Left lung (tissue), 10 donors: ENCODE results near the gene ENAH. TPM values are rescaled to one million over a fixed set of nuclear protein-coding genes. Genes with fewer than 3 reads are reported as not detected.

Experiments used
- ATAC-seq: fragments of 200-7000 bp; cut with Tn5 transposase; one replicate; pipeline ENCODE4 v1.9.1; 2020; ENCODE audit warnings: moderate library complexity
- DNase-seq, 4 donors: peaks; one replicate each; pipeline ENCODE4 v3.0.0-alpha.2; 2013 to 2020
- H3K27ac ChIP-seq, 2 donors: fragments of 200-600 bp; sonication (generic) in 1 of 2; one replicate each; pipeline versions ENCODE4 v1.5.0 to v1.8.0; 2020 to 2021
- H3K27me3 ChIP-seq, 2 donors: fragments of 200-600 bp; sonication (generic) in 1 of 2; one replicate each; pipeline versions ENCODE4 v1.5.0 to v1.8.0; 2020 to 2021
- H3K36me3 ChIP-seq, 2 donors: fragments of 200-600 bp; sonication (generic) in 1 of 2; one replicate each; pipeline versions ENCODE4 v1.5.0 to v1.8.0; 2020 to 2021
- H3K4me1 ChIP-seq, 2 donors: fragments of 200-600 bp; one replicate each; pipeline ENCODE4 v1.8.0; 2021
- H3K4me3 ChIP-seq, 2 donors: fragments of 200-600 bp; sonication (generic) in 1 of 2; one replicate each; pipeline versions ENCODE4 v1.5.0 to v1.8.0; 2020 to 2021; ENCODE audit warnings: mild to moderate bottlenecking in 1 of 2
- H3K9me3 ChIP-seq, 2 donors: fragments of 200-600 bp; sonication (generic) in 1 of 2; one replicate each; pipeline versions ENCODE4 v1.5.0 to v1.8.0; 2020 to 2021
- CTCF ChIP-seq, 2 donors: fragments of 200-600 bp; sonication (generic) in 1 of 2; IDR thresholded peaks; one replicate each; pipeline versions ENCODE4 v1.5.0 to v1.8.0; 2021; ENCODE audit warnings: antibody characterized with exemption in 2 of 2
- intact Hi-C, 2 donors: fragments of 100-400 bp; cut with DNase I; formaldehyde crosslinking; loops; one replicate each; pipeline versions ENCODE4 v1.11.2 to v1.14.2; 2022
- polyA plus RNA-seq, 6 donors: library from polyadenylated mRNA; unstranded; fragments of 120-200 nt; gene quantifications; one replicate each; pipeline ENCODE4 v1.2.1, GENCODE V29; 2013; ENCODE audit not compliant: insufficient read length in 6 of 6
- total RNA-seq, 2 donors: library from RNA; stranded (reverse); fragmentation: NEBNext Ultra II Directional; extraction: Animal tissue kit (Norgen Biotek cat#: 25700); gene quantifications; one replicate each; pipeline ENCODE4 v1.2.1, GENCODE V29; 2021
- donor health status: DM: no; HTN: yes; CAD: no.
- donor health status: DM: no; HTN: no; CAD: no.

ENAH gene
- total and polyA plus RNA-seq, 8 donors: 106 to 255 (median 237) TPM

GRCh38 chr1:225612287-225612686, 40.6 kb downstream of the ENAH start:
- no peak overlapping the region for H3K4me3 ChIP-seq
- DNase-seq (peak in 2 of 4 donors; percentile 36 to 67), ATAC-seq (peak; percentile 20)
- H3K27ac ChIP-seq: peak overlapping the region; percentile 15 to 28
- no peaks in the 10 kb centered on the region for H3K36me3 ChIP-seq
- H3K4me1 ChIP-seq: peaks cover 4 to 9% of the 10 kb centered on the region in 2 donors
- intact Hi-C loops: no loop called here
- H3K27me3 ChIP-seq: no peaks in the 10 kb centered on the region
- H3K9me3 ChIP-seq: no peaks in the 10 kb centered on the region
- TF ChIP-seq CTCF (IDR thresholded peaks at IDR 0.05): no peak

- Histone ChIP-seq H3K36me3 (no peaks in the 10 kb centered on the region), H3K4me3 (no peak overlapping the region), H3K27ac (peak overlapping the region in 1 of 2 donors; percentile 15), H3K27me3 (no peaks in the 10 kb centered on the region), H3K4me1 (peaks cover 4 to 9% of the 10 kb centered on the region in 2 donors), H3K9me3 (no peaks in the 10 kb centered on the region)
- no peak for DNase-seq
- no peak for TF ChIP-seq CTCF (IDR thresholded peaks at IDR 0.05)
- intact Hi-C loops: no loop called here
- ATAC-seq: peak; percentile 57
These were observed 41.2 kb downstream of the ENAH start for GRCh38 chr1:225611537-225612223.

DNA sequence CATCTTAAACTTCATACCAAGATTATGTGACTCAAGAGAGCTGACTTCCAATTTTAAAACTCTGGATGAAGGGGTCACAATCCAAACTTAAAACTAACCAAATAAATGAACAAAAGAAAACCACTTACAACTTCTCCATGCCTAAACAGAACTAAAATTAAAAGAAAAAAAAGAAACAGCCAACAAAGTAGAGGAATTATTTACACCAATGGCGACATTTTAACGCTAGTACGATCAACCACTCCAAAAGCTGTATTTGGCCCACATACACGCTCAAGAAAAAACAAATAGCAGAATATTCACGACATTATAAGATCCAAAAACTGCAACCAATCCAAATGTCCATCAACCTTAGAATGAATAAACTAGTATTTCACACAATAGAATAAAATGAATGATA, 42.4 kb downstream of the ENAH start:
- intact Hi-C loops: no loop called here
- no peaks in the 10 kb centered on the region for H3K27me3 ChIP-seq
- peaks cover 4 to 9% of the 10 kb centered on the region in 2 donors for H3K4me1 ChIP-seq
- TF ChIP-seq CTCF (IDR thresholded peaks at IDR 0.05): no peak
- no peaks in the 10 kb centered on the region for H3K9me3 ChIP-seq
- H3K4me3 ChIP-seq: no peak overlapping the region
- H3K36me3 ChIP-seq: no peaks in the 10 kb centered on the region
- no peak overlapping the region for H3K27ac ChIP-seq
- DNase-seq (no peak), ATAC-seq (no peak)

DNA sequence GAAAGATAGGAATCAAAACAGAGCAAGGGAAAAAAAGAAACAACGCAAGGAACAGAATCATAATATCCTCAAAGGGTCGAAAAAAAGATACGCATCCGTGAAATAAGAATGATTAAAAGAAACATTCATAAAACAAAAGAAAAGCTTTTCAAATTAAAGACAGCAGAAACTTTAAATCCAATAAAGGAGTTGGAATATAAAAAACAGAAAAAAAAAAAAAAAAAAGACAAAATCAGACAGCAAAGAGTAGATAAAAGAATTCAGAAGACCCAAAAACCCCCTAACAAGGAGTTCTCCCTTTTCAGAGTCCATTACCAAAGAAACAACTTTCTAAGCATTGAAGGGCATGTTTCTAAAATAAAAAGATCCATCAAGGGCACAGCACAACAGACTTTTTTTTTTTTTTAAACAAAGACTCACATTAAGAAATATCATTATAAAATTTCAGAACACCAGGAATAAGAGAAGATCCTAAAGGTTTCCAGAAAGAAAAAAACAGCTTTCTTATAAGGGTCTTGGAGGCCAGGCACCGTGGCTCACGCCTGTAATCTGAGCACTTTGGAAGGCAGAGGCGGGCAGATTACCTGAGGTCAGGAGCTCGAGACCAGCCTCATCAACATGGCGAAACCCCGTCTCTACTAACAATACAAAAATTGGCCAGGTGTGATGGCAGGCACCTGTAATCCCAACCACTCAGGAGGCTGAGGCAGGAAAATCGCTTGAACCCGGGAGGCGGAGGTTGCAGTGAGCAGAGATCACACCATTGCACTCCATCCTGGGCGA, 44.7 kb downstream of the ENAH start:
- no peak overlapping the region for H3K4me3 ChIP-seq
- intact Hi-C loops: no loop called here
- no peaks in the 10 kb centered on the region for H3K36me3 ChIP-seq
- no peaks in the 10 kb centered on the region for H3K27me3 ChIP-seq
- H3K4me1 ChIP-seq: peaks cover 8 to 19% of the 10 kb centered on the region in 2 donors
- no peaks in the 10 kb centered on the region for H3K9me3 ChIP-seq
- DNase-seq: no peak
- no peak for TF ChIP-seq CTCF (IDR thresholded peaks at IDR 0.05)
- no peak overlapping the region for H3K27ac ChIP-seq
- ATAC-seq: no peak

GRCh38 chr1:225607355-225607754, 45.6 kb downstream of the ENAH start:
- H3K27ac ChIP-seq: no peak overlapping the region
- H3K4me1 ChIP-seq: peaks cover 16 to 28% of the 10 kb centered on the region in 2 donors
- no peak for DNase-seq
- H3K27me3 ChIP-seq: no peaks in the 10 kb centered on the region
- no peak for TF ChIP-seq CTCF (IDR thresholded peaks at IDR 0.05)
- H3K9me3 ChIP-seq: no peaks in the 10 kb centered on the region
- H3K4me3 ChIP-seq: no peak overlapping the region
- intact Hi-C loops: no loop called here
- no peak for ATAC-seq
- no peaks in the 10 kb centered on the region for H3K36me3 ChIP-seq
